GM12865 (cell line): ENCODE results near the gene RND2.
"Not testable (repeated sequence)": the region's sequence is repeated elsewhere in the genome, so short reads cannot be mapped to it uniquely, and the experiment has no call there.

Source experiments
- DNase-seq: peaks from one replicate; pipeline ENCODE4 v3.0.0; 2010; ENCODE audit warnings: low read depth
- H3K4me3 ChIP-seq: 2 replicates; pipeline ENCODE4 v1.5.1; 2011; ENCODE audit warnings: mild to moderate bottlenecking, low read depth, low read length, control low read depth
- CTCF ChIP-seq: IDR thresholded peaks from 2 replicates; pipeline ENCODE4 v1.5.1; 2011; ENCODE audit warnings: low read length, control low read depth, low read depth, inconsistent platforms; ENCODE audit not compliant: insufficient read depth; ENCODE audit errors: missing control alignments

Gene RND2

DNA sequence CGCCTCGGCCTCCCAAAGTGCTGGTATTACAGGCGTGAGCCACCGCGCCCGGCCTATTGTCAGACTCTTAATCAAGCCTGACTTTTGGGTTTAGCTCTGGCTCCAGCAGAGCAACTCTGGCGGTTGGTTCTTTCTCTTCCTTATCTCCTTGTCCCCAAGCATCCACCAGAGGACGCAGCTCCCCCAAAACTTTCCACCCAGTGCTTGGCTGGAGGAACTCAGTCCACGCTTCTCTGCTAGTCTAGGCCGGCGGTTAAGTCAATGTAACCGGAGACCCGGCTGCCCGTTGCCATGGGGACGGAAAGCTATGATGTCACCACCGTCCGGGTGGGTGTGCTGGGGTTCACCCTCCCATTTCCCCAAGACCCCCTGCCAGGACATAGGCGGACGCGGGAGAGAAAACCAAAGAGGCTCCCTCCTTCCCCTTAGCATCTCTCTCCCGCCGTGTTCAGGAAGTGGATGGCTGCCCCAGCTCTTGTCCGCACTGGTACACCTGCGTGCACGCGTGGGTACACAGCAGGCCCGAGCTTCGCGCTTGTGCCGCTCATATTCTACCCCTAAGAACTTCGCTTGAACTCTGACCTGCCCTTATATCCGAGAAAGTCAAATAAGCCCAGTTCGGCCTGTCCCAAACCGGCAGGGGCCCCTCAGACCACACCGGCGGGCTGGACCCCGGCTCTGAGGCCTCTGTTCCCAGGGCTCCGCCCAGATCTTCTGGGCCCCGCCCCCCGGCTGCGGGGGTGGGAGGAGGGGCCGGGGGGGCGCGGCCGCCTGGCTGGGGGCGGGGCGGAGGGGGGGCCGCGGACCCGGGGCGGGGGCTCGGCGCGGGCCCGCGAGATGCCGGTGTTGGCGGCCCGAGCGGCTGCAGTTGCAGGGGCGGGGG lies at the start of gene RND2:
Gene RND2 (plus strand): TSS at position 825 of the 883 bp plus-strand sequence. CDS start 117 bp downstream, outside the sequence.
- H3K4me3 ChIP-seq: peak within 1 kb of the TSS; percentile 44
- TF ChIP-seq CTCF: peak; percentile 76
- DNase-seq: peak; percentile 88

- no peak overlapping the region for H3K4me3 ChIP-seq
- no peak for TF ChIP-seq CTCF
- DNase-seq: no peak
Observed at GRCh38 chr17:42975265-42975664, 49.8 kb upstream of the RND2 start.

- not testable (repeated sequence) for DNase-seq, H3K4me3 ChIP-seq
Observed at GRCh38 chr17:42975701-42976100, 49.3 kb upstream of the RND2 start.

GRCh38 chr17:42979511-42980273 lies 45.3 kb upstream of the RND2 start, which contains the start of gene PTGES3L:
Gene PTGES3L, minus strand, starts transcription at chr17:42980080. Its CDS starts 27 bp downstream, at chr17:42980053.
- peak; percentile 52 for DNase-seq
- peak within 1 kb of the TSS; percentile 89 for H3K4me3 ChIP-seq
- TF ChIP-seq CTCF: no peak

DNA sequence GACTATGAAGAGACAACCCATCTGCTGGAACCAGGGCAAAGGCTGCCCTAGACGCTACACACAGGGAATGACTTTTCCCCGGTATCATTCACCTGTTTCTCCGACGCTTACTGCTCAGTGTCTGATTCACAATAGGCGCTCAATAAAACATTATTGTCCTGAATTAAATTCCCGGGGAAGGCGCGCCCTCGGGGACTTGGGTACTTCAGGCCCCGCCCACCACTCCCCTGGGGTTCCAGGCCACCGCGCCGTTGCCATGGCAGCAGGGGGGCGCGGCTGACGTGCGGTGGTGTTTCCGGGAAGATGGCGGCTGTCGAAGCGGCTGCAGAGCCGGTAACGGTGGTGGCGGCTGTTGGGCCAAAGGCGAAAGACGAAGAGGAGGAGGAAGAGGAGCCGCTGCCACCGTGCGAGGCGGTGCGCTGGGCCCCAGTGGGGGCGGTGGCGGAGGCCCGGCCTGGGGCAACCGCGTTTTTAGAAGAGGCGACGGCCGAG lies 44.7 kb upstream of the RND2 start, which contains the start of gene RUNDC1:
Gene RUNDC1 (plus strand): TSS at position 292 of the 492 bp plus-strand sequence. CDS start 12 bp downstream, at position 304.
- peak; percentile 94 for DNase-seq
- peak within 1 kb of the TSS; percentile 89 for H3K4me3 ChIP-seq
- TF ChIP-seq CTCF: no peak

GRCh38 chr17:42980766-42981397 lies 44.1 kb upstream of the RND2 start:
- peak overlapping the region; percentile 89 for H3K4me3 ChIP-seq
- DNase-seq: peak; percentile 80
- TF ChIP-seq CTCF: peak; percentile 28

DNA sequence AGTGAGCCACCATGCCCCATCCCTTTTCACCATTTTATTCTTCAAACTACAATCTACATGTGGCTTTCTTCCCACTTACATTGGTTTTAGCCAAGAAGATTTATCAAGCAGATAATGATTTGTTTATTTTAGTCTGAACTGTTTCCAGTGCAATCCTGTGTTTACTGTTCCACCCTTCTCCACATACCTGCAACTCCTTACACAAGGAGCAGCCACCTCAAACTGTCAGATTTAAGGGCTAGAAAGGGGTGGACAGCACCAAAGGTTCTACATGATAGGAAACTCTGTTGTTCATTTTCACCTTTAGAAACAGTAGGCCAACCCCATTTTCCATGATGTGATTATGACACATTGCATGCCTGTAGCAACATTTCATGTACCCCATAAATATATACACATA lies 42.8 kb upstream of the RND2 start:
- H3K4me3 ChIP-seq: no peak overlapping the region
- DNase-seq: no peak
- no peak for TF ChIP-seq CTCF
